ENCODE data around the gene CUX1.

GRCh38 chr7:102154425-102154824, 337.0 kb downstream of the CUX1 start:
- TF ChIP-seq CTCF (IDR thresholded peaks at IDR 0.05) (no peak), EZH2phosphoT487 (IDR thresholded peaks at IDR 0.05) (no peak)

Measured in neural progenitor cell (in vitro differentiated cells).